GM19455 (cell line): ENCODE results near the gene ENDOG.
"Not testable (repeated sequence)": the region's sequence is repeated elsewhere in the genome, so short reads cannot be mapped to it uniquely, and the experiment has no call there.

Experiments
- ATAC-seq: cut with Tn5 transposase; IDR thresholded peaks from one replicate; pipeline ENCODE4 v1.9.1; 2021; ENCODE audit not compliant: unreplicated experiment

ENDOG gene

GRCh38 chr9:128860937-128861336, 42.6 kb downstream of the ENDOG start:
- no peak for ATAC-seq

DNA sequence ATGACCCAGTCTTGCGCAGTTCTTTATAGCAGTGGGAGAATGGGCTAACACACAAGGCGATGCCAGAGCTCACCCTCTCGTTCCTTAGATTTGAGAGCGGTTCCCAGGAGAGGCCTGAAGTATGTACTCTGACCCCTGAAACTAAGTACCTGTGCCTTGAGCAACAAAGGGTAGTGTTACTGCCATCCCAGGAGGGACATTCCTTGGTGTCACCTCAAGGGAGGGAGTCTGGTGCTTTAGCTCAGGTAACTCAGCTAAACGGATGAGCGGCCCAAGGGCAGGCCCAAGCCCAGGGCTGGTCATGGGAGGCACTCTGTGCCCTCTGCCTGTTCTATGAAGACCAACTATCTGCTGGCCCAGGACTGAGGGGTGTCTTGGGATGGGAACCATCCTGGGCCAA, 43.2 kb downstream of the ENDOG start:
- no peak for ATAC-seq

DNA sequence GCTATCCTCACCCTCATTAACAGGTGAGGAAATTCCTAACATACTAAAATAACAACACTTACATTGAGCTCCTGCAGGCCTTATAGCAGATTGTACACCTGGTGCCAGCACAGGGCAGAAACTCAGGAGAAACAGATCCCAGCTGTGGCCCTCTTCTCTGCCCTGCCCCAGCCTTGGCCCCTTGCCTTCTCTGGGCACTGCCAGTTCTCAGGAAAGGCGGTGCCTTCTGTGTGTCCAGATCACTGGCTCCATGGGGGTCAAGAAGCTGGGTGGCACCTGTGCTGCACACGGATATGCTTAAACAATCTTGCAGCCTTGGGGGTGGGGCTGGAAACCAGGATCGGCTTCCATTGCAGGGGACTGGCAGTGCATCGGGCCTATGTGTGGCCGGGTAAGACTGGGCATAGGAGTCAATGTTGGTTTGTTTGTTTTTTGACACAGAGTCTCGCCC, 44.1 kb downstream of the ENDOG start:
- ATAC-seq, result no peak

GRCh38 chr9:128863647-128864046, 45.3 kb downstream of the ENDOG start:
- no peak for ATAC-seq

DNA sequence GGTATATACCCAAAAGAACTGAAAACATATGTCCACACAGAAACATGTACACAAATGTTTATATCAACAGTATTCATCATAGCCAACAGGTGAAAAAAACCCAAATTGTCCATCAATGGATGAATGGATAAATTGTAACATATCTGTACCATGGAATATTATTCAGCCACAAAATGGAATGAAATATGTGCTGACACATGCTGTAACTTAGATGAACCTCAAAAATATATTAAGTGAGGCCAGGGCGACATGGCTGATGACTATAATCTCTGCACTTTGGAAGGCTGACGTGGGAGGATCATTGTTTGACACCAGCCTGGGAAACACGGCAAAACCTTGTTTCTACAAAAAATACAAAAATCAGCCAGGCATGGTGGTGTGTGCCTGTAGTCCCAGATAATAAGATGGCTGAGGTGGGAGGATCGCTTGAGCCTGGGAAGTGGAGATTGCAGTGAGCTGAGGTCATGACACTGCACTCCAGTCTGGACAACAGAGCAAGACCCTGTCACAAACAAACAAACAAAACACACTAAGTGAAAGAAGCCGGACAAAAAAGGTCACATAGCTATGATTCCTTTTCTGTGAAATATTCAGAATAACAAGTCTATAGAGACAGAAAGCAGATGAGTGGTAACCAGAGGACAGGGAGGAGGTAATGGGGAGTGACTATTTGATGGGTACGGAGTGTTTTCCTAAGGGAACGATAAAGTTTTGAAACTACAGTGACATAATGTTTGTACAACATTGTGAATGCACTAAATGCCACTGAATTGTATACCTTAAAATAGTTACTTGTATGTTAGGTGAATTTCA, 52.0 kb downstream of the ENDOG start:
- no peak for ATAC-seq

DNA sequence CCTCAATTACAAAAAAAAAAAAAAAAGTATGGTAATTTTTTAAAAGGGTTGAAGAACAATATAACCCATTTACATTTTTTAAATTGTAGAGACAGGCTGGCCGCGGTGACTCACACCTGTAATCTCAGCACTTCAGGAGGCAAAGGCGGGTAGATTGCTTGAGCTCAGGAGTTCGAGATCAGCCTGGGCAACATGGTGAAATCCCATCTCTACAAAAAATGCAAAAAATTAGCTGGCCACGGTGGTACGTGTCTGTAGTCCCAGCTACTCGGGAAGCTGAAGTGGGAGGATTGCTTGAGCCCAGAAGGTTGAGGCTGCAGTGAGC, 52.6 kb downstream of the ENDOG start:
- not testable (repeated sequence) for ATAC-seq
